ENCODE measurements around the gene METRN.

METRN gene

DNA sequence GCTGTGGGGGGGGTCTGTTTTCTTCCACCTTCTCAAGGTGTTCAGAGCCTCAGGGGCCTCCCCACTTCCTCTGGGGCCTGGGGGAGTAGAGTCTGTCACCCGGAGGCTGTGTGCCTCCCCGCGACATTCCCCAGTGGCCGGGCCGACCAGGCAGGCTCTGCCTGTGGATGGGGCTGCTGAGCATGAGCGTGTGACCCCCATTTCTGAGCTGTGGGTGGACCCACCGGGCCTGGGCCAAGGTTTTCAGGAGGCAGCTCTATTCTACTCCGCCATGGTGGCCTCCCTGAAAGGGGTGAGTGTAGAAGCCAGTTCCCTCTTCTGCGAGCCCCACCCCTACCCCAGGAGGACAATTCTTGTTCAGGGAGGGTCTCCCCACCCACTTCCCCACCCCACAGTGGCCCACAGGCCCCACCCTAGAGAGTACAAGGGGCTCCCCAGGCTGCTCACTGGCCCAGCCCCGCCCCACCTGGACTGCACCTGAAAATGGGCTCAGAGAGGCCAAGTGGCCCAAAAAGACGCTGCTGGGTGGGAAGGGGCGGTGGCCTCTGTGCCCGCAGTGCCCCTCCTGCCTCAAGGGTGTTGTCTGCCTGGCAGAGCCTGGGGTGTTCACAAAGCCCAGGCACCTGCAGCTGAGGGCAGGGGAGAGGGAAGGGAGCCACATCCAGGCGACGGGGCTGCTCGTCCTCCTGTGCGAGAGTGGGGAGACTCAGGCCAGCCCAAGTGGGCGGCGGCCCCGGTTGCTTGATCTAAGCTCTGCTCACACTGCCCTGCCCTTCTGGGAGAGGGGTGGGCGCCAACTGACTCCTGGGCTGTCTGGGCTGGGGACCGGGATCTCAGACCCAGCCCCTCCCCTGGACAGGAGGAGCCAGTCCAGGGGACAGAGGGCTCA is 47.0 kb downstream of the METRN start:
- no peak for DNase-seq

DNA sequence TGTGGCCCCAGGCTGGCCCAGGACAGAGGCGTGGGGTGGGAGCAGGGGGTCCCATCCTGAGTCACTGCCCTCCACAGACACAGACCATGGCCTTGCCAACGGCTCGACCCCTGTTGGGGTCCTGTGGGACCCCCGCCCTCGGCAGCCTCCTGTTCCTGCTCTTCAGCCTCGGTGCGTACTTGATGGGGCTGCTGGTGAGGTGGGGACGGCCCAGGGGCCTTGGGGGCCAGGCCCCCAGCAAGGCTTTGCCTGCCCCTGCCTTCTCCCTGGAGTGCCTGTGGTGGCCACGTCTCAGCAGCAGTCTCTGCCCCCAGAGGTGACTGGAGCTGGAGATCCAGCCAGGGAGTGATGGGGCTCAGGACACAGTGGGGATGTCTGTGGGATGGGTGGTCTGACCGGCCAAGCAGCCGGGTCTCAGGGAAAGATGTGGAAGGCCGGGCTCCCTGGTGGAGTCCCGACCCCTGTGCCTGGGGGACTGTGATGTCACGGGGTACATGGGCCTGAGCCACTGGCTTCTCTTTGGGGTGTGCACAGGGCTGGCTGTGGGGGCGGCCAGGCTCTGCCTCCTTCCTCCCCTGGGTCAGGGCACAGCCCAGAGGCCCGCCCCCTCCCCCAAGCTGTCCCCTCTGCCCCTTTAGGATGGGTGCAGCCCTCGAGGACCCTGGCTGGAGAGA is 47.8 kb downstream of the METRN start:
- DNase-seq: no peak

- no peak for DNase-seq
Measured at GRCh38 chr16:763369-764183, 48.7 kb downstream of the METRN start.

GRCh38 chr16:764184-764750 is 49.3 kb downstream of the METRN start:
- DNase-seq: no peak

- DNase-seq: no peak
Measured at GRCh38 chr16:764848-765487, 50.0 kb downstream of the METRN start.

- DNase-seq: no peak
Measured at GRCh38 chr16:765488-765865, 50.6 kb downstream of the METRN start.

- DNase-seq: no peak
Measured at GRCh38 chr16:766008-766819, 51.3 kb downstream of the METRN start.

DNA sequence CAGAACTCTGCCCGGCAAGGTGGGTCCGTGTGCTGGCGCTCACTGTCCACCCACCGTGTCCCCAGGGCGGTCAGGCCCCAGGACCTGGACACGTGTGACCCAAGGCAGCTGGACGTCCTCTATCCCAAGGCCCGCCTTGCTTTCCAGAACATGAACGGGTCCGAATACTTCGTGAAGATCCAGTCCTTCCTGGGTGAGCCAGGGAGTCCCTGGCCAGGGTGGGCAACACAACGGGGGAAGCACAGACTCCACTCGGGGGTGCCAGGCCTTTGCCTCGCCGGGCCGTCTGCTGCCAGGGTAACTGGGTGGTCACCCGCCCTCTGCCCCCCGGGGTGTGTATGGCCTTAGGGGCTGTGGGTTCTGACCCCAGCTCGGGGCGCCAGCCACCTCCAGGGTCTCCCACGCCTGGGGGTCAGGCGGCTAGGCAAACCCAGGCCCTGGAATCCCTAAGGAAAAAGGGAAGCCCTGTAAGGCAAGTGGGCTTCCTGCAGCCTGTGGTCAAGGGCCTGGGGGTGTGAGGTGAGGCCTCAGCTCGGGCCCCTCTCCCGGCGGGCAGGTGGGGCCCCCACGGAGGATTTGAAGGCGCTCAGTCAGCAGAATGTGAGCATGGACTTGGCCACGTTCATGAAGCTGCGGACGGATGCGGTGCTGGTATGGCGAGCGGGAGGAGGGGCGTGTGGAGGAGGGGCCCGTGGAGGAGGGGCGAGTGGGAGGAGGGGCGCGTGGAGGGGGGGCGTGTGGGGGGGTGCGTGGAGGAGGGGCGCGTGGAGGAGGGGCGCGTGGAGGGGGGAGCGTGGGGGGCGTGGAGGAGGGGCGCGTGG is 52.1 kb downstream of the METRN start:
- DNase-seq: no peak

- DNase-seq: no peak
Measured at GRCh38 chr16:767743-768235, 52.9 kb downstream of the METRN start.

GRCh38 chr16:768428-768827 is 53.5 kb downstream of the METRN start:
- no peak for DNase-seq

All from activated CD4-positive, alpha-beta T cell treated with anti-CD3 and anti-CD28 coated beads, Interleukin-10, Interleukin-2, amounts not matched to agents 100 ng/mL and 50 ng/mL, durations not matched to agents 16 hours and 8 hours (primary cell).